Esophagus muscularis mucosa (tissue), 4 donors: ENCODE data around the gene INTS3. TPM values are rescaled to one million over a fixed set of nuclear protein-coding genes. Genes with fewer than 3 reads are reported as not detected.

ENCODE experiments used
- DNase-seq: peaks from one replicate; pipeline ENCODE4 v3.0.0-alpha.2; 2017; ENCODE audit errors: extremely low spot score
- H3K27ac ChIP-seq, 4 donors: fragments of 200-600 bp; sonication (generic); replicated peaks in 1 of 4; 1 replicate in 3 of 4; 2 replicates in 1 of 4; pipeline ENCODE4 v1.5.1; 2016 to 2019; ENCODE audit warnings: mild to moderate bottlenecking in 1 of 4
- H3K27me3 ChIP-seq, 4 donors: fragments of 200-600 bp; sonication (generic); one replicate each; pipeline versions ENCODE4 v1.5.1 to v1.6.0; 2016 to 2019
- H3K36me3 ChIP-seq, 4 donors: fragments of 200-600 bp; sonication (generic); one replicate each; pipeline ENCODE4 v1.5.1; 2016 to 2019
- H3K4me1 ChIP-seq, 4 donors: fragments of 200-600 bp; sonication (generic); one replicate each; pipeline ENCODE4 v1.5.1; 2016 to 2019
- H3K4me3 ChIP-seq, 4 donors: fragments of 200-600 bp; sonication (generic); 1 replicate in 2 of 4; 2 replicates in 2 of 4; pipeline ENCODE4 v1.5.1; 2016 to 2019; ENCODE audit warnings: mild to moderate bottlenecking in 4 of 4, moderate library complexity in 1 of 4
- H3K9me3 ChIP-seq, 4 donors: fragments of 200-600 bp; sonication (generic); 1 replicate in 3 of 4; 2 replicates in 1 of 4; pipeline ENCODE4 v1.5.1; 2016 to 2019
- EP300 ChIP-seq: sonication (generic); formaldehyde crosslinking; IDR thresholded peaks from one replicate; pipeline ENCODE4 v1.6.1; 2017; ENCODE audit warnings: antibody characterized with exemption
- POLR2A ChIP-seq: fragments of 450-650 bp; IDR thresholded peaks from one replicate; pipeline ENCODE4 v1.6.1; 2017; ENCODE audit warnings: antibody characterized with exemption, moderate library complexity, mild to moderate bottlenecking, low read depth
- POLR2AphosphoS5 ChIP-seq, 2 donors: sonication (generic); formaldehyde crosslinking; IDR thresholded peaks; one replicate each; pipeline ENCODE4 v1.6.1; 2017; ENCODE audit warnings: antibody characterized with exemption in 2 of 2
- WGBS: methylation state at CpG from one replicate; pipeline ENCODE4 v1.1.5; 2018; 5-methylcytosine and 5-hydroxymethylcytosine counted together
- intact Hi-C: fragments of 100-400 bp; cut with DNase I; formaldehyde crosslinking; loops from one replicate; pipeline ENCODE4 v1.15.1; 2023
- total RNA-seq, 4 donors: library from RNA; depleted of rRNA; stranded (reverse); fragments of >200 nt; gene quantifications; one replicate each; pipeline versions ENCODE4 v1.1.0 to v1.2.1, GENCODE V29; 2016
- TF ChIP-seq, protein P1 (sequence below), 3 experiments: fragments of 200-600 bp in 2 of 3; fragments of 450-650 bp in 1 of 3; sonication (generic) in 2 of 3; IDR thresholded peaks; one replicate each; pipeline ENCODE4 v1.5.1; 2017 to 2019; ENCODE audit warnings: antibody characterized with exemption in 3 of 3, mild to moderate bottlenecking in 2 of 3, moderate library complexity in 1 of 3

INTS3 gene
- total RNA-seq, 4 donors from 2014 or later = 32.3 to 45.5 (median 38.9) TPM

GRCh38 chr1:153783233-153784190, 55.7 kb downstream of the INTS3 start:
- H3K4me1 ChIP-seq = peaks cover 16 to 44% (median 29%) of the 10 kb centered on the region in 4 donors
- DNase-seq = peak; percentile 96
- H3K36me3 ChIP-seq = peaks cover 0 to 10% (median 5%) of the 10 kb centered on the region in 4 donors
- TF ChIP-seq POLR2A (peak; percentile 94), EP300 (no peak), POLR2AphosphoS5 (IDR thresholded peaks at IDR 0.05) (peak; percentile 99 to 100)
- TF ChIP-seq, protein P1, sequence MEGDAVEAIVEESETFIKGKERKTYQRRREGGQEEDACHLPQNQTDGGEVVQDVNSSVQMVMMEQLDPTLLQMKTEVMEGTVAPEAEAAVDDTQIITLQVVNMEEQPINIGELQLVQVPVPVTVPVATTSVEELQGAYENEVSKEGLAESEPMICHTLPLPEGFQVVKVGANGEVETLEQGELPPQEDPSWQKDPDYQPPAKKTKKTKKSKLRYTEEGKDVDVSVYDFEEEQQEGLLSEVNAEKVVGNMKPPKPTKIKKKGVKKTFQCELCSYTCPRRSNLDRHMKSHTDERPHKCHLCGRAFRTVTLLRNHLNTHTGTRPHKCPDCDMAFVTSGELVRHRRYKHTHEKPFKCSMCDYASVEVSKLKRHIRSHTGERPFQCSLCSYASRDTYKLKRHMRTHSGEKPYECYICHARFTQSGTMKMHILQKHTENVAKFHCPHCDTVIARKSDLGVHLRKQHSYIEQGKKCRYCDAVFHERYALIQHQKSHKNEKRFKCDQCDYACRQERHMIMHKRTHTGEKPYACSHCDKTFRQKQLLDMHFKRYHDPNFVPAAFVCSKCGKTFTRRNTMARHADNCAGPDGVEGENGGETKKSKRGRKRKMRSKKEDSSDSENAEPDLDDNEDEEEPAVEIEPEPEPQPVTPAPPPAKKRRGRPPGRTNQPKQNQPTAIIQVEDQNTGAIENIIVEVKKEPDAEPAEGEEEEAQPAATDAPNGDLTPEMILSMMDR (IDR thresholded peaks at IDR 0.05) = peak in 1 of 3 experiments; percentile 22
- peak overlapping the region; percentile 93 to 99 (median 96) for H3K27ac ChIP-seq
- intact Hi-C loops = no loop called here
- WGBS = 1% methylated on average over 54 of the region's 61 CpGs
- no peaks in the 10 kb centered on the region for H3K9me3 ChIP-seq
- H3K27me3 ChIP-seq = no peaks in the 10 kb centered on the region
- peak overlapping the region; percentile 64 to 82 (median 75) for H3K4me3 ChIP-seq

- no peak for DNase-seq
- no peaks in the 10 kb centered on the region for H3K9me3 ChIP-seq
- intact Hi-C loops = no loop called here
- 95% methylated on average over 4 of the region's 4 CpGs for WGBS
- TF ChIP-seq POLR2AphosphoS5 (IDR thresholded peaks at IDR 0.05) (no peak), EP300 (no peak), POLR2A (no peak)
- TF ChIP-seq, protein P1 (IDR thresholded peaks at IDR 0.05) = no peak
- H3K4me3 ChIP-seq = no peak overlapping the region
- peaks cover 30 to 50% (median 37%) of the 10 kb centered on the region in 4 donors for H3K4me1 ChIP-seq
- no peak overlapping the region for H3K27ac ChIP-seq
- H3K27me3 ChIP-seq = no peaks in the 10 kb centered on the region
- H3K36me3 ChIP-seq = no peaks in the 10 kb centered on the region
These were observed 58.4 kb downstream of the INTS3 start for GRCh38 chr1:153786038-153786790.

- Histone ChIP-seq H3K4me3 (peak overlapping the region; percentile 42 to 56 (median 46)), H3K36me3 (no peaks in the 10 kb centered on the region), H3K9me3 (no peaks in the 10 kb centered on the region), H3K27ac (peak overlapping the region; percentile 89 to 92 (median 90)), H3K27me3 (no peaks in the 10 kb centered on the region), H3K4me1 (peaks cover 20 to 35% (median 29%) of the 10 kb centered on the region in 4 donors)
- intact Hi-C loops = no loop called here
- WGBS = 38% methylated on average over 13 of the region's 22 CpGs
- DNase-seq = no peak
- TF ChIP-seq POLR2A = no peak
- TF ChIP-seq, protein P1 (IDR thresholded peaks at IDR 0.05) = no peak
- no peak for TF ChIP-seq POLR2AphosphoS5 (IDR thresholded peaks at IDR 0.05)
- no peak for TF ChIP-seq EP300
These were observed 61.7 kb downstream of the INTS3 start for GRCh38 chr1:153789478-153790034.

GRCh38 chr1:153790313-153790965, 62.6 kb downstream of the INTS3 start:
- H3K9me3 ChIP-seq = no peaks in the 10 kb centered on the region
- TF ChIP-seq, protein P1 (IDR thresholded peaks at IDR 0.05) = no peak
- no peak for TF ChIP-seq EP300
- peak; percentile 73 to 89 for TF ChIP-seq POLR2AphosphoS5 (IDR thresholded peaks at IDR 0.05)
- no peak for TF ChIP-seq POLR2A
- H3K27me3 ChIP-seq = no peaks in the 10 kb centered on the region
- H3K4me3 ChIP-seq = peak overlapping the region; percentile 42 to 56 (median 46)
- intact Hi-C loops = no loop called here
- WGBS = 6% methylated on average over 16 of the region's 16 CpGs
- H3K27ac ChIP-seq = peak overlapping the region; percentile 89 to 92 (median 90)
- H3K4me1 ChIP-seq = peaks cover 20 to 35% (median 29%) of the 10 kb centered on the region in 4 donors
- H3K36me3 ChIP-seq = no peaks in the 10 kb centered on the region
- DNase-seq = peak; percentile 96
